ENCODE data around the gene LRIT1. TPM values are rescaled to one million over a fixed set of nuclear protein-coding genes. Genes with fewer than 3 reads are reported as not detected.

Gene LRIT1
- total and polyA plus RNA-seq, 2 of the 8 experiments (the other 6 are each of a cell fraction or from before 2014, with no cell fraction given) = 0.03 TPM; not detected in 1

- H3K23ac ChIP-seq (ENCODE audit: insufficient read length) = no peak overlapping the region
- no peak overlapping the region for H2BK20ac ChIP-seq (ENCODE audit: low read length)
- H3K36me3 ChIP-seq (ENCODE audit: control insufficient read depth in 2 of 4, insufficient read depth in 4 of 4, low read length in 3 of 4) = no peaks in the 10 kb centered on the region
- CTCF ChIA-PET (ENCODE audit: partially characterized antibody) = interaction anchor here (0.6 to 15.5 kb wide), 43 partner anchors 7 to 432 kb away, joined by 3 to 558 read pairs (median 4); no protein-coding TSS in a partner anchor
- H3K56ac ChIP-seq (replicated peaks; ENCODE audit: insufficient read length, low read depth, low read length) = no peak overlapping the region
- H4K91ac ChIP-seq (replicated peaks; ENCODE audit: insufficient read length, low read length) = no peak overlapping the region
- no peak overlapping the region for H2AK5ac ChIP-seq (ENCODE audit: low read depth, low read length)
- POLR2A ChIA-PET (ENCODE audit: partially characterized antibody) = interaction anchor here (1.1 kb wide), 1 partner anchor 15 kb away, joined by 4 read pairs; no protein-coding TSS in a partner anchor
- H3K27me3 ChIP-seq (replicated peaks in 1 of 4; ENCODE audit: control insufficient read depth in 3 of 4, extremely low read depth in 1 of 4, insufficient read depth in 3 of 4, low read length in 3 of 4) = no peaks in the 10 kb centered on the region
- no peaks in the 10 kb centered on the region for H3K4me1 ChIP-seq (replicated peaks in 1 of 4; ENCODE audit: control insufficient read depth in 3 of 4, insufficient read depth in 4 of 4, low read length in 3 of 4)
- H3K18ac ChIP-seq (ENCODE audit: extremely low read depth, low read length) = no peak overlapping the region
- DNase-seq (ENCODE audit: low read depth in 1 of 2, low spot score in 2 of 2) (peak; percentile 31 to 87), FAIRE-seq (peak; percentile 87)
- no peak overlapping the region for H4K8ac ChIP-seq (ENCODE audit: extremely low read depth, insufficient read depth, low read length)
- no peak overlapping the region for H2BK120ac ChIP-seq (replicated peaks; ENCODE audit: low read depth, low read length)
- peak overlapping the region in 1 of 2 experiments; percentile 54; a peak in 2 of 4 replicates for H3K4me2 ChIP-seq (ENCODE audit: insufficient read depth in 1 of 2, low read depth in 2 of 2, low read length in 2 of 2)
- no peak overlapping the region for H3K4me3 ChIP-seq (ENCODE audit: extremely low read depth in 1 of 4, insufficient read depth in 2 of 4, low read depth in 3 of 4, low read length in 4 of 4)
- no peak overlapping the region for H3K27ac ChIP-seq (ENCODE audit: low read depth, low read length)
- 15% methylated on average over 11 of the region's 11 CpGs; no CpG with 5 or more reads in 1 of the 2 experiments for whole genome bisulfite sequencing, 2 experiments (ENCODE audit: extremely low coverage in 1 of 2, insufficient coverage in 1 of 2, insufficient read length in 1 of 2, insufficient replicate concordance in 2 of 2, low coverage in 1 of 2, low lambda C conversion rate in 2 of 2, missing lambda C conversion rate in 1 of 2)
- H4K5ac ChIP-seq (ENCODE audit: insufficient read length, low read depth, low read length) = no peak overlapping the region
- H4K20me1 ChIP-seq (replicated peaks in 1 of 2; ENCODE audit: control insufficient read depth in 1 of 2, insufficient read depth in 2 of 2, low read length in 2 of 2) = no peaks in the 10 kb centered on the region
- no peak overlapping the region for H3K14ac ChIP-seq (ENCODE audit: insufficient read length)
- H3K23me2 ChIP-seq (ENCODE audit: low read depth, low read length) = no peaks in the 10 kb centered on the region
- no peak overlapping the region for H3K4ac ChIP-seq (replicated peaks; ENCODE audit: insufficient read length, low read depth, low read length)
- no peak overlapping the region for H2BK12ac ChIP-seq (ENCODE audit: low read depth, low read length)
- H3K9me3 ChIP-seq (ENCODE audit: insufficient read depth in 2 of 2, low read depth in 1 of 2, low read length in 1 of 2) = no peaks in the 10 kb centered on the region
- no peaks in the 10 kb centered on the region for H3K79me1 ChIP-seq (ENCODE audit: low read depth, low read length)
- no peak overlapping the region for H2BK5ac ChIP-seq (ENCODE audit: low read depth, low read length)
- no peak overlapping the region for H2BK15ac ChIP-seq (ENCODE audit: low read length)
- H3K9ac ChIP-seq (replicated peaks in 1 of 4; ENCODE audit: extremely low read depth in 1 of 4, low read depth in 3 of 4, low read length in 3 of 4) = no peak overlapping the region
- peak overlapping the region; percentile 40; the same call in 1 of the 2 replicates for H2AFZ ChIP-seq (ENCODE audit: low read length)
- no peaks in the 10 kb centered on the region for H3K79me2 ChIP-seq (ENCODE audit: control insufficient read depth in 1 of 2, insufficient read depth in 2 of 2, low read length in 2 of 2)
- TF ChIP-seq POLR2A (IDR thresholded peaks at IDR 0.05; ENCODE audit: control extremely low read depth in 1 of 2, low read depth in 2 of 2, low read length in 2 of 2) = no peak
- peak; percentile 89 to 99 (median 97) for TF ChIP-seq CTCF (IDR thresholded peaks at IDR 0.05; ENCODE audit: control extremely low read depth in 1 of 3, insufficient read depth in 1 of 3, low read depth in 1 of 3, low read length in 3 of 3)
- no peak for TF ChIP-seq HDAC6 (IDR thresholded peaks at IDR 0.05; ENCODE audit: low read depth, low read length)
- no peak for TF ChIP-seq TAF7 (optimal IDR thresholded peaks at IDR 0.05; ENCODE audit: borderline replicate concordance, low read depth, low read length)
- peak; percentile 98 to 99 for TF ChIP-seq RAD21 (IDR thresholded peaks at IDR 0.05 in 1 of 2, conservative IDR thresholded peaks at IDR 0.05 in 1 of 2; ENCODE audit: low read depth in 2 of 2, low read length in 2 of 2)
- TF ChIP-seq MAX (IDR thresholded peaks at IDR 0.05) = no peak
- no peak for TF ChIP-seq SP4 (IDR thresholded peaks at IDR 0.05; ENCODE audit: low read length)
- TF ChIP-seq HDAC2 (IDR thresholded peaks at IDR 0.05; ENCODE audit: borderline replicate concordance in 1 of 2, low read depth in 2 of 2, low read length in 2 of 2) = no peak
- no peak for TF ChIP-seq RBBP5 (IDR thresholded peaks at IDR 0.05; ENCODE audit: borderline replicate concordance, low read depth, low read length)
- TF ChIP-seq CHD1 (IDR thresholded peaks at IDR 0.05; ENCODE audit: low read depth, low read length) = no peak
Measured at GRCh38 chr10:84264611-84265141, 23.3 kb upstream of the LRIT1 start.
